HepG2 (cell line): ENCODE data around the gene MXRA8. TPM values are rescaled to one million over a fixed set of nuclear protein-coding genes. Genes with fewer than 3 reads are reported as not detected.

ENCODE experiments used
- ARNTL ChIP-seq: sonication (generic); formaldehyde crosslinking; IDR thresholded peaks from 2 replicates; pipeline ENCODE4 v1.4.0; 2020; ENCODE audit warnings: mild to moderate bottlenecking, missing genetic modification reagents
- ATF7-NPFF ChIP-seq: sonication (generic); formaldehyde crosslinking; IDR thresholded peaks from 2 replicates; pipeline ENCODE4 v1.8.1; 2023; ENCODE audit warnings: mild to moderate bottlenecking, low read depth, missing genetic modification reagents, moderate library complexity
- DZIP1 ChIP-seq: sonication (generic); formaldehyde crosslinking; IDR thresholded peaks from 2 replicates; pipeline ENCODE4 v1.5.0; 2020; ENCODE audit warnings: mild to moderate bottlenecking, missing genetic modification reagents
- GPN1 ChIP-seq: sonication (generic); formaldehyde crosslinking; IDR thresholded peaks from 2 replicates; pipeline ENCODE4 v1.5.1; 2020; ENCODE audit warnings: missing genetic modification reagents, borderline replicate concordance
- NFE2 ChIP-seq: sonication (generic); formaldehyde crosslinking; IDR thresholded peaks from 2 replicates; pipeline ENCODE4 v1.4.0; 2020; ENCODE audit warnings: missing genetic modification reagents
- RXRB ChIP-seq: IDR thresholded peaks from 2 replicates; pipeline ENCODE4 v1.6.1; 2016; ENCODE audit warnings: borderline replicate concordance, missing genetic modification reagents, missing compliant biosample characterization
- ZNF468 ChIP-seq: sonication (generic); formaldehyde crosslinking; IDR thresholded peaks from 2 replicates; pipeline ENCODE4 v1.8.0; 2022; ENCODE audit warnings: mild to moderate bottlenecking, moderate library complexity, missing genetic modification reagents
- ZNF552 ChIP-seq: sonication (generic); formaldehyde crosslinking; IDR thresholded peaks from 2 replicates; pipeline ENCODE4 v1.9.0; 2022; ENCODE audit warnings: missing genetic modification reagents, mild to moderate bottlenecking, borderline replicate concordance
- ZNF616 ChIP-seq: sonication (generic); formaldehyde crosslinking; IDR thresholded peaks from 2 replicates; pipeline ENCODE4 v1.5.0; 2020; ENCODE audit warnings: low read depth, mild to moderate bottlenecking, missing genetic modification reagents
- ZNF768 ChIP-seq: sonication (generic); formaldehyde crosslinking; IDR thresholded peaks from 2 replicates; pipeline ENCODE4 v1.4.0; 2020; ENCODE audit warnings: missing genetic modification reagents
- ZNF782 ChIP-seq: sonication (generic); formaldehyde crosslinking; IDR thresholded peaks from 2 replicates; pipeline ENCODE4 v1.4.0; 2020; ENCODE audit warnings: missing genetic modification reagents, mild to moderate bottlenecking, borderline replicate concordance
- ZNF839 ChIP-seq: sonication (generic); formaldehyde crosslinking; IDR thresholded peaks from 2 replicates; pipeline ENCODE4 v1.4.0; 2020; ENCODE audit warnings: missing genetic modification reagents, mild to moderate bottlenecking, borderline replicate concordance
- polyA plus RNA-seq, 8 experiments: library from polyadenylated mRNA; depleted of rRNA in 3 of 8; stranded (reverse) in 7 of 8; unstranded in 1 of 8; fragments of >200 nt; fragmentation: Illumina TruSeq in 4 of 8; extraction: Trizol in 4 of 8; gene quantifications; 2 replicates each; pipeline versions ENCODE4 v1.2.1 to v1.2.3, GENCODE V29; 2011 to 2016; ENCODE audit warnings: low read depth in 4 of 8, missing spikeins in 1 of 8, mixed read lengths in 1 of 8; ENCODE audit not compliant: insufficient read depth in 1 of 8
- total RNA-seq, 5 experiments: library from RNA; depleted of rRNA; stranded (reverse); fragments of >200 nt; fragmentation: Illumina TruSeq; extraction: Trizol; gene quantifications; 2 replicates each; pipeline ENCODE4 v1.2.3, GENCODE V29; 2016; ENCODE audit warnings: low read depth in 1 of 5
- TF ChIP-seq, protein P1 (sequence below): sonication (generic); formaldehyde crosslinking; IDR thresholded peaks from 2 replicates; pipeline ENCODE4 v1.8.0; 2022; ENCODE audit warnings: mild to moderate bottlenecking, missing genetic modification reagents, moderate library complexity
- TF ChIP-seq, protein P2 (sequence below): sonication (generic); formaldehyde crosslinking; IDR thresholded peaks from 2 replicates; pipeline ENCODE4 v1.5.0; 2020; ENCODE audit warnings: missing genetic modification reagents, mild to moderate bottlenecking, borderline replicate concordance
- TF ChIP-seq, protein P3 (sequence below): sonication (generic); formaldehyde crosslinking; IDR thresholded peaks from one replicate; pipeline ENCODE4 v1.5.1; 2020; ENCODE audit warnings: mild to moderate bottlenecking, missing genetic modification reagents; ENCODE audit errors: not compliant biosample characterization

MXRA8 gene
- total and polyA plus RNA-seq, 2 of the 13 experiments (the other 11 are each of a cell fraction or from before 2014, with no cell fraction given) = 19.8 to 44.8 TPM

GRCh38 chr1:1304331-1305299 is 53.7 kb downstream of the MXRA8 start (continued):
- TF ChIP-seq ZNF468 (CRISPR knock-in tag) (no peak), NFE2 (no peak), ZNF839 (CRISPR knock-in tag) (no peak), ZNF616 (CRISPR knock-in tag) (no peak), ZNF782 (no peak), ZNF768 (CRISPR knock-in tag) (no peak), ATF7-NPFF (no peak), GPN1 (CRISPR knock-in tag) (no peak), ARNTL (peak; percentile 97), ZNF552 (no peak), RXRB (no peak), DZIP1 (CRISPR knock-in tag) (no peak)
- TF ChIP-seq, protein P1, sequence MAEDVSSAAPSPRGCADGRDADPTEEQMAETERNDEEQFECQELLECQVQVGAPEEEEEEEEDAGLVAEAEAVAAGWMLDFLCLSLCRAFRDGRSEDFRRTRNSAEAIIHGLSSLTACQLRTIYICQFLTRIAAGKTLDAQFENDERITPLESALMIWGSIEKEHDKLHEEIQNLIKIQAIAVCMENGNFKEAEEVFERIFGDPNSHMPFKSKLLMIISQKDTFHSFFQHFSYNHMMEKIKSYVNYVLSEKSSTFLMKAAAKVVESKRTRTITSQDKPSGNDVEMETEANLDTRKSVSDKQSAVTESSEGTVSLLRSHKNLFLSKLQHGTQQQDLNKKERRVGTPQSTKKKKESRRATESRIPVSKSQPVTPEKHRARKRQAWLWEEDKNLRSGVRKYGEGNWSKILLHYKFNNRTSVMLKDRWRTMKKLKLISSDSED (CRISPR knock-in tag) = no peak
- TF ChIP-seq, protein P2, sequence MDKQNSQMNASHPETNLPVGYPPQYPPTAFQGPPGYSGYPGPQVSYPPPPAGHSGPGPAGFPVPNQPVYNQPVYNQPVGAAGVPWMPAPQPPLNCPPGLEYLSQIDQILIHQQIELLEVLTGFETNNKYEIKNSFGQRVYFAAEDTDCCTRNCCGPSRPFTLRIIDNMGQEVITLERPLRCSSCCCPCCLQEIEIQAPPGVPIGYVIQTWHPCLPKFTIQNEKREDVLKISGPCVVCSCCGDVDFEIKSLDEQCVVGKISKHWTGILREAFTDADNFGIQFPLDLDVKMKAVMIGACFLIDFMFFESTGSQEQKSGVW (CRISPR knock-in tag) = no peak
- TF ChIP-seq, protein P3, sequence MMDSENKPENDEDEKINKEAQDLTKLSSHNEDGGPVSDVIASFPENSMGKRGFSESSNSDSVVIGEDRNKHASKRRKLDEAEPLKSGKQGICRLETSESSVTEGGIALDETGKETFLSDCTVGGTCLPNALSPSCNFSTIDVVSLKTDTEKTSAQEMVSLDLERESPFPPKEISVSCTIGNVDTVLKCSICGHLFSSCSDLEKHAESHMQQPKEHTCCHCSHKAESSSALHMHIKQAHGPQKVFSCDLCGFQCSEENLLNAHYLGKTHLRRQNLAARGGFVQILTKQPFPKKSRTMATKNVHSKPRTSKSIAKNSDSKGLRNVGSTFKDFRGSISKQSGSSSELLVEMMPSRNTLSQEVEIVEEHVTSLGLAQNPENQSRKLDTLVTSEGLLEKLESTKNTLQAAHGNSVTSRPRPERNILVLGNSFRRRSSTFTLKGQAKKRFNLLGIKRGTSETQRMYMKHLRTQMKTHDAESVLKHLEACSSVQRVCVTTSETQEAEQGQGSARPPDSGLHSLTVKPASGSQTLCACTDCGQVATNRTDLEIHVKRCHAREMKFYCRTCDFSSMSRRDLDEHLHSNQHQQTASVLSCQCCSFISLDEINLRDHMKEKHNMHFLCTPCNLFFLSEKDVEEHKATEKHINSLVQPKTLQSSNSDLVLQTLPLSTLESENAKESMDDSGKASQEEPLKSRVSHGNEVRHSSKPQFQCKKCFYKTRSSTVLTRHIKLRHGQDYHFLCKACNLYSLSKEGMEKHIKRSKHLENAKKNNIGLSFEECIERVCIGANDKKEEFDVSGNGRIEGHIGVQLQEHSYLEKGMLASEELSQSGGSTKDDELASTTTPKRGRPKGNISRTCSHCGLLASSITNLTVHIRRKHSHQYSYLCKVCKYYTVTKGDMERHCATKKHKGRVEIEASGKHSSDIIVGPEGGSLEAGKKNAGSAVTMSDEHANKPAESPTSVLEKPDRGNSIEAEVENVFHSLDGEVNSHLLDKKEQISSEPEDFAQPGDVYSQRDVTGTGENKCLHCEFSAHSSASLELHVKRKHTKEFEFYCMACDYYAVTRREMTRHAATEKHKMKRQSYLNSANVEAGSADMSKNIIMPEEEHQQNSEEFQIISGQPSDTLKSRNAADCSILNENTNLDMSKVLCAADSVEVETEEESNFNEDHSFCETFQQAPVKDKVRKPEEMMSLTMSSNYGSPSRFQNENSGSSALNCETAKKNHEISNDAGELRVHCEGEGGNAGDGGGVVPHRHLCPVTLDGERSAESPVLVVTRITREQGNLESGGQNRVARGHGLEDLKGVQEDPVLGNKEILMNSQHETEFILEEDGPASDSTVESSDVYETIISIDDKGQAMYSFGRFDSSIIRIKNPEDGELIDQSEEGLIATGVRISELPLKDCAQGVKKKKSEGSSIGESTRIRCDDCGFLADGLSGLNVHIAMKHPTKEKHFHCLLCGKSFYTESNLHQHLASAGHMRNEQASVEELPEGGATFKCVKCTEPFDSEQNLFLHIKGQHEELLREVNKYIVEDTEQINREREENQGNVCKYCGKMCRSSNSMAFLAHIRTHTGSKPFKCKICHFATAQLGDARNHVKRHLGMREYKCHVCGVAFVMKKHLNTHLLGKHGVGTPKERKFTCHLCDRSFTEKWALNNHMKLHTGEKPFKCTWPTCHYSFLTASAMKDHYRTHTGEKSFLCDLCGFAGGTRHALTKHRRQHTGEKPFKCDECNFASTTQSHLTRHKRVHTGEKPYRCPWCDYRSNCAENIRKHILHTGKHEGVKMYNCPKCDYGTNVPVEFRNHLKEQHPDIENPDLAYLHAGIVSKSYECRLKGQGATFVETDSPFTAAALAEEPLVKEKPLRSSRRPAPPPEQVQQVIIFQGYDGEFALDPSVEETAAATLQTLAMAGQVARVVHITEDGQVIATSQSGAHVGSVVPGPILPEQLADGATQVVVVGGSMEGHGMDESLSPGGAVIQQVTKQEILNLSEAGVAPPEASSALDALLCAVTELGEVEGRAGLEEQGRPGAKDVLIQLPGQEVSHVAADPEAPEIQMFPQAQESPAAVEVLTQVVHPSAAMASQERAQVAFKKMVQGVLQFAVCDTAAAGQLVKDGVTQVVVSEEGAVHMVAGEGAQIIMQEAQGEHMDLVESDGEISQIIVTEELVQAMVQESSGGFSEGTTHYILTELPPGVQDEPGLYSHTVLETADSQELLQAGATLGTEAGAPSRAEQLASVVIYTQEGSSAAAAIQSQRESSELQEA (CRISPR knock-in tag) = no peak
